Ovary (tissue), 3 donors: ENCODE measurements around the gene MTFR1L.

Experiments used
- CTCF ChIP-seq, 3 donors: fragments of 450-650 bp in 2 of 3; fragments of 200-600 bp in 1 of 3; IDR thresholded peaks; one replicate each; pipeline versions ENCODE4 v1.5.1 to v1.8.0; 2016 to 2022; ENCODE audit warnings: antibody characterized with exemption in 3 of 3, mild to moderate bottlenecking in 1 of 3
- EP300 ChIP-seq: sonication (generic); formaldehyde crosslinking; IDR thresholded peaks from one replicate; pipeline ENCODE4 v1.6.1; 2017; ENCODE audit warnings: antibody characterized with exemption
- donor health status: DM: no; HTN: no; CAD: no.

DNA sequence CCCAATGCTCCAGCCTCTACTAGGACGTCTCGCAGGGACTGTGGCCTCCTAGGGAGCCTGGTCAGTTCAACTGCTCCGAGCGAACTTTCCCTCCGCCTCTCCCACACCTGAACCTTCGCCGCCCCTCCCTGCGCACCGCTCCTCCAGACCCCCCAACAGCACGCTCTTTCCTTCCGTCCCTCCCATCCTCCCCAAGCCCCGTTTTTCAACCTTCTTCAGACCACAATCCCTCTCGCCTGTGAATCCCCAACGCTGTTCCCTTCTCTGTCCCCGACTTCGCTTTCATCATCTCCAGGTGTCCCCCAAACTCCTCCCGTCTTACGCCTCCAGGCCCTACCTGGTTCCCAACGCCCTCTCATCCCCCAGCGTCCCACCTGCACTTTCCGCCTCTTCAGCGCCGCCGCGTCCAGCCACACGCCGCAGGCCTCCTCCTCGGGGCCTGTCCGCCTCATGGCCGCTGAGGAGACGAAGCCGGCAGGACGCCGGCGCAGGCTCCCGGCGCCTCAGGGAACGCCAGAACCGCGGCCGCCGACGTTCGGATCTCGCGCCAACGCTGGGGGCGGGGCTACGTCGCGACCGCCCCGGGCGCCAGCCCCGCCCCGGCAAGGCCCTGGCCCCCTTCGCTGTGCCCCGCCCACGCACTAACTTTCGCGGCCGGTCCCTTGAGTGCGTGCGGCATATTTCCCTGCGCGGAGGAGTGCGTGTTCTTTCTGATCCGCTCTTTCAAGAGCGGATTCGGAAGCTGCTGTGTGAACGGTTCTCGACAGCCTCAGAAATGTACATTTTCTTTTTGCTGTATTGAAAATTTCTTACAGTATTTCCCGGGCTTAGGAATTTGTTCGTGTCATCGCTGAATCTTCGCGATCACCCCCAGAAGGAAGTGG is 39.4 kb downstream of the MTFR1L start, which contains the start of gene AUNIP:
- TF ChIP-seq CTCF (IDR thresholded peaks at IDR 0.05) (no peak), EP300 (no peak)
